Fibroblast of skin of right biceps (primary cell): Measurements from ENCODE around the gene PCIF1.

Experiments used
- DNase-seq: peaks from one replicate; pipeline ENCODE4 v3.0.0-alpha.2; 2013

The PCIF1 gene

DNA sequence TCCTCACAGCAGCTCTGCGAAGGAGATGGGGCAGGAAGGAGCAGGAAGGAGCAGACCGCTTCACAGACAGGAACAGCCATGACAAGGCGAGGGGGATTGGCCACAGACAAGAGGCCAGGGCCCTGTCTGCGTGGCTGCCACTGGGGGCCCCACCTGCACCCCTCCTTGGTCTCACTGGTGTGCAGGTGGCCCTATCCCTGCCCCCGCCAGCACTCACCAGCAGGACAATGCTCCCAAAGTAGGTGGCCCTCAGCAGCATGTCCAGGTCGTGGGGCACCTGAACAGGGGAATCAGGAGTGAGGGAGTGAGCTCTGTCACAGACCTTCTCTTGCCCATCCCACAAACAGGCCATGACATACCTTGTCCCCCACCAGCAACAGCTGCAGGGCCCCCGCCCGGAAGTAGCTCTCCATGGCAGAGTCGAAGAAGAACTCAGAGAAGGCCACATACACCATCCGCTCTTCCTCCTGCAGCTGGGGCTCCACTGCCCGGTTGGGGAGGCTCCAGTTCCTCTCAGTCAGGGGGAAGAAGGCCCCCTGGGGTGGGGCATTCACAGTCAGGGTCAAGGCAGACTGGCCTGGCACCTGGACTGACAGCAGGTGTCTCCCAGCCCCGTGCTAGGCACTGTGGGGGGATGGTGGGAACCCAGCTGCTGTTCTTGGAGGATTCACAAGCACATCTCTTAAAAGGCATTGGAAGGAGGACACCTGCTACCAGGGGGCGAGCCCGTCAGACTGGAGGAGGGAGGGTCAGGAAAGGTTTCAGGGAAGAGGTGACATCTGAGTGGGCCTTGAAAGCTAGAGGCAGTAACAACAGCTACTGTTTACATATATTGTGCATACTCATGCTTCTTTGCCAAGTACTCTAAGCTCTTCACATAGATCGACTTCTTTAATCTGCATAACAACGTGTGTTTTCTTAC is 29.6 kb upstream of the PCIF1 start:
- no peak for DNase-seq

DNA sequence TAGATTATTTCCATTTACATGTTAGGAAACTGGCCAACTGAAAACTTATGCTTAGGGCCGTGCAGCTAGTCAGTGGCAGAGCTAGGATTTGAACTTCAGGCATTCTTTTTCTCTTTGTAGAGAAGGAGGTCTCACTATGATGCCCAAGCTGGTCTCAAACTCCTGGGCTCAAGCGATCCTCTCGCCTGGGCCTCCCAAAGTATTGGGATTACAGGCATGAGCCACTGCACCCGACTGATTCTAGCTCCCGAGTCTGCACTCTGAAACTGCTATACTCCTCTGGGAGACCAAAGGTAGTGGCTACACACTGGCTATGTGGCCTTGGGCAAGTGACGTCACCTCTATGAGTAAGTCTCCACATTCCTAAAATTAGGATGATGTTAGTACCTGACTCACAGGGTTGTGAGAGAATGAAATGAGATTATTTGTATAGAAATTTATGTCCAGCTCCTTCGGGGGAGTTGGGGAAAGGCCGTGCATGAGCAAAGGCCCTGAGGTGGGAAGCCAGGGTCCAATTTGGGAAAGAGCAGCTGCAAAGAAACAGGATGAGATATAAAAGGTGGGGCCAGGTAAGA is 28.9 kb upstream of the PCIF1 start:
- DNase-seq: peak; percentile 78

DNA sequence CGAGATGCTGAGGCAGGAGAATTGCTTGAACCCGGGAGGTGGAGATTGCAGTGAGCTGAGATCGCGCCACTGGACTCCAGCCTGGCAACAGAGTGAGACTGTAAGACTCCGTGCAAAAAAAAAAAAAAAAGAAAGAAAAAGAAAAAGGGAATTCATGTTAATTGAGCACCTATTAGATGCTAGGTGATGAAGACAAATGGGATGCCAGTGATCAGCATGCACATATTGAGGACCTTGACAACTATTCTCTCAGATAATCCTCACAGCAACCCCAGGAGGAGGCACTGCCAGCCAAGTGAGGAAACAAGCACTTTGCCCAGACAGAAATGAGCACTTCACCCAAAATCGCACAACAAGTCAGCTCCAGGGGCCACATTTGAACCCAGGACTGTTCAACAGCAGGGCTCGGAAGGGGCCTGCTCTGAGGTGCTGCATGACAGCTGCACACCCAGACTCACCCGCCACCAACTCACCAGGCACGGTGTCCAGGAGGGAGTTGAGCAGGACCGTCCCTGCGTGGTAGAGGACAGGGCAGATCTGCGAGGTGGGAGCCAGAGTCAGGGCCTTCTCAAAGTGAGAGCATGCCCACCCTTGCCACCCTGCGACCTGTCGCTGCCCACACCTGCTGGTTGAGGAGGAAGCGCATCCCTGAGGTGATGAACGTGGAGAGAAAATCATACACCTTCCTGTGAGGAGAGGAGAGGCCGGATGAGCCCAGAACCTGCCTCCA is 27.1 kb upstream of the PCIF1 start:
- no peak for DNase-seq

DNA sequence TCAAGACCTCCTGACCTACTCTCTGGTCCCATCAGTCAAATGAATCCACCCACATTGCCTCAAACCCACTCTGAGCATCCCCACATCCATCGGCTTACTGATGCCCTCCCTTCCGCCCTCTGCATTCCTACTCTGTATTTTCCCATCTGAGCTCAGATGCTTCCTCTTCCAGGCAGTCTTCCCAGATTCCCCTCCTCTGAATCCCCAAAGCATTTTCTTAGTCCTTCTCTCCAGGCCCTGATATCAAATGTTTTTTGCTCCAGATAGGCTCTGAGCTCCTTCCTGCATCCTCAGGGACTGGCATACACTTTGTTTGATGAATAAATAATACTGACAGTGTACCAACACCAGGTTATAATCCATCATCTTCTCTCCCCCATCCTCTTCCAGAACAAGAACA is 26.4 kb upstream of the PCIF1 start:
- no peak for DNase-seq

DNA sequence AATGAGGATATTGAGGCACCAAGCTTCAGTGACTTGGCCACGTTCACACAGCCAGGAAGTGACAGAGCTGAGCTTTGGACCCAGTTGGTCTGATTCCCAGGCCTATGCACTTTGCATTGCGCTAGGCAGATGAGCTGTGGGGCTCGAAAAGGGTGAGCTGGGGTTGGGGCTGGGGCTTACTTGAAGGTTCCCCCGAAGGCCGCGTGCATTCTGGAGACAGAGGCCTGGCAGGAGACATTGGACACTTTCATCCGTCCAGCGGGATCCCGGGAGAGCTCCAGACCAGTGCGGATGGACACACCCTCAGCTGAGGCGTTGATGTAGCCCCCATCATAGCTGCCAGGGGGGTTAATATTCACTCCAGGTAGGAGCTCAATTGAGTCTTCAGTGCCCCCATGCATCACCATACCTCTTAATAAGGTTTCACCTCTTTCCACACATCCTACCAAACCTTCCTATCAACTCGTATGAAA is 25.1 kb upstream of the PCIF1 start:
- no peak for DNase-seq

DNA sequence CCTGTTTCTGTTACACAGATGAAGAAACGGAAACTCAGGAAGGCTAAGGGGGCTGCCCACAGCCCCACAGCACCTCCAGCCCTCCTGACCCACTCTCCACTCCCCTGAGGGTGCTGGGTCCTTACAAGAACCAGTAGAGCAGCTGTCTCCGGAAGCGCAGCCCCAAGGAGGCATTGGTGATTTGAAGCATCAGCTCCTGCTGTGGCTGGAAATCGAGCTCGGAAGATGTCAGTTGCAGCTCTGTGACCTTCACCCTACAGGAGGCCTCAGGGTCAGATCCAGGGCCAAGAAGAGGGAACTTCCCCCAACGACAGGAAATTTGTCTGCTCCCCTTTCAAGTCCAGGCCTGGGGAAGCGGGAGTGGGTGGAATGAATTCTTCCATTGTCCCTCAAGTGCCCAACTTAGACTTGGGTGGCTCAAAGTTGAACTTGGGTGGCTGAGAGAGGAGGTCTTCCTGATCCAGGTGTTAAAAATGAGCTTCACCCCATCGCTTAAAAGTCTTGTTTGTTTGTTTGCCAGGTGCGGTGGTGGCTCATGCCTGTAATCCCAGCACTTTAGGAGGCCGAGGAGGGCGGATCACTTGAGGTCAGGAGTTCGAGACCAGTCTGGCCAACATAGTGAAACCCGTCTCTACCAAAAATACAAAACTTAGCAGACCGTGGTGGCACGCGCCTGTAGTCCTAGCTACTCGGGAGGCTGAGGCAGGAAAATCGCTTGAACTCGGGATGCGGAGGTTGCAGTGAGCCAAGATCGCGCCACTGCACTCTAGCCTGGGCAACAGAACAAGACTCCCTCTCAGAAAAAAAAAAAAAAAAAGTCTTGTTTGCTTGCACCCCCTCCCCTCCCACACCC is 24.4 kb upstream of the PCIF1 start:
- no peak for DNase-seq

DNA sequence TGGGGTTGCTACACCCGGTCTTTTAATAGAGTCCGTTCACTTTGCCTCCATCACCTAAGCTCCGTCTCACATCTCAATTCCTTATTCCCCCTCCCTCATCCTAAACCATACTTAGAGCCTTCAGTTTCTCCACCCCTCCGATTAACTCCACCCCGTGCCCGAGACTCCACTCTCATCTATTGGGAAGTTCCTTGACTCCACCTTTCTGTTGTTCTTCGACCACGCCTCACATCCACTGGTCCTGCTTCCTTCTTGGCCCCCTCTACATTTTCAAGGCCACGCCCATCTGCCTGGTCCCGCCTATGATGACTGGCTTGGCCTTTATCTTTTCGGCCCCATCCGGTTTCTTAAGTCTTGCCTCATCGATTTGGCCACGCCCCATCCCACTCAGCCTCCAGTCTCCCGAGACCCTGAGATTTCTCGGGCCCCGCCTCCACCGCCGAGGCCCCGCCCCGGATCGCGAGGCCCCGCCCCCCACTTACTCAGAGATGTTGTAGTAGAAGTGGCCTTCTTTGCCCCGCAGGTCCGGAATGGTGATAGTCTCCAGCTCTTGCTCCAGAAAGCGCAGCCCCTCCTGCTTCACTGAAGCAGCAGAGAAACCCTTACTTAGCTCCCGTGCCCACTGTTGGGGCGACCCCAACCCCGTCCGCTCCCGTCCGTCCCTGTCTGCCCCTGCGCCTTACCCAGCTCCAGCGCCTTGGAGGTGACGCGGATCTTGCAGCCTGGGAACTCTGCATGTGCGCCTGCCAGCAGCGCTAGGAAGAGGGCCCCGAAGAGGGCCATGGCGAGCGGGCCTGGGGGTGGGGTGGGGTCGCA is 23.6 kb upstream of the PCIF1 start:
- DNase-seq: peak; percentile 100

DNA sequence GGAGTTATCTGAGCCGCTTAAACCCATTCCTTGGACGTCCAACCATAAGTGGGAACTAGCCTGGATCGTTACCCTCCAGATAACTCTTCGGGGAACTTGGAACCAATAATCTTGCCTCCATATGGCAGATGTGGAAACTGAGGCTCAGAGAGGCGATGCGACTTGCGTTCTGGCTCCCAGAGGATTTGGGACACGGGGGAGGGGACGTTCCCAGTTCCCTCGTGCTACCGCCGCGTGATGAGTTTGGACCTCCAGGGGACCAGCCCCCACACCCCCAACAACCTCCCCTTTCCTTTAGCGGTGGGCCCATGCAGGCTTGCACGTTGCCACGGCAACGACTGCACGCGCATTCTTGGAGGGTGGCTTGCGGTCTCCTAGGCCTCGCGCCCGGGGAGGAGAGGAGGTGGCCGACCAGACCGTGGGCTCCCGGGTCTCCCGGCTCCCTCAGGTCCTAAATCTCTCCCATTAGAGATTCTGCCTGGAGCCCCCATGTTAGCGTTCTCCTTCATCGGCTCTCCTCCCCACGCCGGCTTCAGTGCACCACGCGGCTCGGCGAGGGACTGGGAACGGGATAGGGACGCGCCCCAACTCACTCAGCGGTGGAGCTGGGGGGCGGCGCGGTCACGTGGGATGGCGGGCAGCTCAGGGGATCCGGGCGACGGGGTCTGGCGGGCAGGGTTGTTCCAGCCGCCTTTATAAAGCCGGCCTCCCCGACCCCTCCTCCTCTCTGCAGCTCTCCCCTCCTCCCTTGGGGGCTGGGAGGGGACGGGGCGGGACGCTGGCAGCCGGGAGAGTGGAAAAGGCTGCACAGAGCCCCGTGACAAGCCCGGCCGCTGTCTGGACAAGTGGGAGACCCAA is 22.8 kb upstream of the PCIF1 start, which contains the start of gene PLTP:
Gene PLTP (minus strand): TSS at position 670 of the 858 bp plus-strand sequence. CDS start 703 bp downstream, outside the sequence.
- DNase-seq: peak; percentile 84

DNA sequence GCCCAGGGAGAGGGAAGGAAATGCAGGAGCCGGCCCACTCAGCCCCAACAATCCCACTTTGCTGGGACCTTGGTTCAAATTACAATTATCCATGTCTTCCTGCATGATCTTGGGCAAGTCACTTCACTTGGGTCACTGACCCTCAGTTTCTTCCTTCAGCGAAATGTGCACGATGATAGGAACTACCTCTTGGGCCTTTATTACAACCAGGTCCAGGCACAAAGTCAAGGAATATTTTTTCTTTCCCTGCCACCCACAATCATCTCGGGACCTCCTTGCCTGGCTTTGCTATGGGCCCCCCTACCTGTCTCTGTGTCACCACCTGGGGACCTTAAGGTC is 22.2 kb upstream of the PCIF1 start:
- no peak for DNase-seq

DNA sequence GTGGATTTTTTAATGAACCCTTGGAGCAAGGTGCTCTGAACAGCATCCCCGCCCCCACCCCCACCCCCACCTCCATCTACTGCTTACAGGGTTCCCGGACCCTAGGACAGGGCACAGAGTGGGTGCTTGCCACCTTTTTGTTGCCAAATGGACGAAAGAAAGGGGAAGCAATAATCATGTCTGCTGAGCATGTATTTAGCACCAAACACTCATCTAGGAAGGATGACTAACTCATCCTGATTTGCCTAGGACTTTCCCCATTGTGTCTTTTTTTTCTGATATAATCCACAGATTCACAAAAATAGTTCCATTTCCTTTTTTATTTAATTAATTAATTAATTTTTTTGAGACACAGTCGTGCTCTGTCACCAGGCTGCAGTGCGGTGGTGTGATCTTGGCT is 21.4 kb upstream of the PCIF1 start:
- DNase-seq: no peak

DNA sequence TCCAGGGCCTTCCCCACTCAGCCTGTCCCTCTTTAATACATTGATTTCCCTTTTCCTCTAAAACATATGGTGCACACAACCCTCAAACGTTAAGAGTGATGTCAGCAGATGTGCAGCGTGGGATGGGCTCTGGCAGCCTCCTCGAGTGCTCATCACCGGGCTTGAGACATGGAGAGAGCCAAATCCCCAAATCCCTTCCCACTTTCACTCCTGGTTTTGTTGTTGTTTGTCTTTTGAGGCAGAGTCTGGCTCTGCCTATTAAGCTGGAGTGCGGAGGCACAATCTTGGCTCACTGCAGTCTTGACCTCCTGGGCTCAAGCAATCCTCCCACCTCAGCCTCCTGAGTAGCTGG is 16.7 kb upstream of the PCIF1 start:
- peak; percentile 18 for DNase-seq

DNA sequence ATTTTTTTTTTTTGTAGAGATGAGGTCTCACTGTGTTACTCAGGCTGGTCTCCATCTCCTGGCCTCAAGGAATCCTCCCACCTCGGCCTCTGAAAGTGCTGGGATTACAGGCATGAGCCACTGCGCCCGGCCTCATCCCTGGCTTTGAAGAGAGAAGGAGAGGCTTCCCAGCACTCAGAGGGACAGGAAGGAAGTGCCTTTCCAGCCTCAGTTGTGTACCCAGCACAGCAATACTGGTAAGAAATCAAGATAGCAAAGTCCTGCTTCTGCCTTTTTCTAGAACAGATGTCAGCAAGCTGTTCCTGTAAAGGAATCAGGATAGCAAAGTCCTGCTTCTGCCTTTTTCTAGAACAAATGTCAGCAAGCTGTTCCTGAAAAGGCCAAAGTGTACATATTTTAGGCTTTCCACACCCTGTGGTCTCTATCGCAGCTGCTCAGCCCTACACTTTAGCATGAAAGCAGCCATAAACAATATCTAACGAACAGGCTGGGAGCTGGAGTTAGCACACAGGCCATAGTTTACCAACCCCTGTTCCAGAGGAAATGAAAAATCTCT is 16.2 kb upstream of the PCIF1 start:
- no peak for DNase-seq

DNA sequence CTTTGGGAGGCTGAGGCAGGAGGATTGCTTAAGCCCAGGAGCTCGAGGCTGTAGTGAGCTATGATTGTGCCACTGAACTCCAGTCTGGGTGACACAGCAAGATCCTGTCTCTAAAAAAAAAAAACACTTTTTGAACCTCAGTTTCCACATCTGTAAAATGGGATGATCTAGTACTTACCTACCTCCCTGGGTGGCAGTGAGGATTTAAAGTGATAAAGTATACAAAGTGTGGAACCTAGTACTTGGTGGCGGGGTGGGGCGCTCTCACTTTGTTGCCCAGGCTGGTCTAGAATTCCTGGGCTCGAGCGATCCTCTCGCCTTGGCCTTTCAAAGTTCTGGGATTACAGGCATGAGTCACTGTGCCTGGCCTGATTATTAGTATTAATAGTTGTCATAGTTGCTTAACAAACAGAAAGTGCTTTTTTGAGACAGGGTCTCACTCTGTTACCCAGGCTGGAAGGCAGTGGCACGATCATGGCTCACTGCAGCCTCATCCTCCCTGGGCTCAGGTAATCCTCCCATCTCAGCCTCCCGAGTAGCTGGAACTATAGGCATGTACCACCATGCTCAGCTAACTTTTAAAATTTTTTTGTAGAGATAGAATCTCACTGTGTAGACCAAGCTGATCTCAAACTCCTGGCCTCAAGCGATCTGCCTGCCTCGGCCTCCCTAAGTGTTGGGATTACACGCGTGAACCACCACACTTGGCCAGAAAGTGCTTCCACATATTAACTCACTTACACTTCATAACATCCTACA is 15.5 kb upstream of the PCIF1 start:
- DNase-seq: no peak

DNA sequence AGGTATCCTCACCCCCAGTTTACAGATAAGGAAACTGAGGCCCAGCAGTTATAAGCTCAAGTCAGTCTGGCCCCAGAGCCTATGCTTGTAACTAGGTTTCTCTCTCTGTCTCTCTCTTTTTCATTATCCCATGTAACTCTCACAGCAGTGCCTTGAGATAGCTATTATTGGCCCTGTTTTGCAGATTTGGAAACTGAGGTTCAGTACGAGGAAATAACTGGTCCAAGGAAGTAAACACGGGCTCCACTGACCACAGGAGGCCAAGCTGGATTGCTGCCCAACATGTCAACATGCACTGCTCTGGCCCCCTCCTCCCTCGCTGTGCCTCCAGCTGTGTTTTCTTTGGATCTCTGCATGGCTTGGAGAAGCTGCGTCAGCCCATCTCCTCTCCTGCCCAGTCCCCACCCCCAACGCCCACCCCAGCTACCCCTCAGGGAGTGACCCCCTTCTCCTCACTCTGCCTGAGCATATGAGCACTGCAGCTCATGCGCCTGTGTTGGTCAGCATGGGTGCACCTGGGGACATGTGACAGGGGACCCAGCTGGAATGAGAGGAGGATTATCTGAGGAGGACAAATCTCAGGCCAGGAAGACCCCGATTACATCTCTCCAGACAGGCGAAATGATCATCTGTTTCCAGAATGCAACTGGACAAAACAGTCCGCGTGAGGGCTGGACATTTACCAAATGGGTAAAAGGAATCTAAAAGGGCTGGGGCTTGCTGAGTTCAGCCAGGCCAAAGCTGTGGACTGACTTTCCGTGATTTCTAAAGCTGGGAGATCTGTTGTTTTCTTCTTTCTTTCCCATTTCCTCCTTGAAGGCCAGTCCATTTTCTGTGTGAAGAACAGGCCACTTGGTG is 14.7 kb upstream of the PCIF1 start:
- DNase-seq: peak; percentile 35

DNA sequence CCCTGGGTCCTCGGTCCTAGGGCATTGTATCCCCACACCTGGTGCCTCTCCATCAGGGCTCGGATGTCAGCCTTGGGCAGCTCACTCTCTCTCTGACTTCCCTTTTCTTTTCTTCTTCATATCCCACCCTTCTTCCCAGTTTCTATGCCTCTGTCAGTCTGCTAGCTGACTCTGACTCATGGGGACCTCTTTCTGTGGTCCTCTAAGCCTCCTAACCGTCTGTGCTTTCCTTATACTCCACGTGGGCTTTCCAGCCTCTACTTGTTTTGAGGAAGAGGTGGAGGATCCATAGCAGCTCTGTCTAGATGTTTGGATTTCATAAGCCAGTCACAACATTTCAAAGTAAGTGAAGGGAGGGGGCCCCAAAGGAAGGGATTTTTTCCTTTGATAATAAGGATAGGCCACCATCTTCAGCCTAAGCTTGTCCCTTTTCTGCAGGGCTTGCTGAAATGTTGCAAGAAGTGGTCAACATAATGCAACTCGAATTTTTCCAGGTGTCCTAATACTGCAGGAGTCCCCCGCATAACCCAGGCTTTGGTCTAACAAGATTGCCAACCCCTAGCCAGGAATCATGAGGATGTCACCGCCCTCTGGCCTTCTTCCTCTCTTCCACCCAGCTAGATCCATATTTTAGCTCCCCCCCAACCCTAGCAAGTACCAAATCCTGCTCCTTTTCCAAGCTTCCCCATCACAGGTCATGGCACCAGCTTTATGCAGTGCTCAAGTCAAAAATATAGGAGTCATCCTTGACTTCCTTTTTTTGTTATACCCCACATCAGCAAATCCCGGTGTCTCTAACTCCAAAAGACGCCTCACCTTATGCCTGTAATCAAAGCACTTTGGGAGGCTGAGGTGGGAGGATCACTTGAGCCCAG is 13.8 kb upstream of the PCIF1 start:
- no peak for DNase-seq

DNA sequence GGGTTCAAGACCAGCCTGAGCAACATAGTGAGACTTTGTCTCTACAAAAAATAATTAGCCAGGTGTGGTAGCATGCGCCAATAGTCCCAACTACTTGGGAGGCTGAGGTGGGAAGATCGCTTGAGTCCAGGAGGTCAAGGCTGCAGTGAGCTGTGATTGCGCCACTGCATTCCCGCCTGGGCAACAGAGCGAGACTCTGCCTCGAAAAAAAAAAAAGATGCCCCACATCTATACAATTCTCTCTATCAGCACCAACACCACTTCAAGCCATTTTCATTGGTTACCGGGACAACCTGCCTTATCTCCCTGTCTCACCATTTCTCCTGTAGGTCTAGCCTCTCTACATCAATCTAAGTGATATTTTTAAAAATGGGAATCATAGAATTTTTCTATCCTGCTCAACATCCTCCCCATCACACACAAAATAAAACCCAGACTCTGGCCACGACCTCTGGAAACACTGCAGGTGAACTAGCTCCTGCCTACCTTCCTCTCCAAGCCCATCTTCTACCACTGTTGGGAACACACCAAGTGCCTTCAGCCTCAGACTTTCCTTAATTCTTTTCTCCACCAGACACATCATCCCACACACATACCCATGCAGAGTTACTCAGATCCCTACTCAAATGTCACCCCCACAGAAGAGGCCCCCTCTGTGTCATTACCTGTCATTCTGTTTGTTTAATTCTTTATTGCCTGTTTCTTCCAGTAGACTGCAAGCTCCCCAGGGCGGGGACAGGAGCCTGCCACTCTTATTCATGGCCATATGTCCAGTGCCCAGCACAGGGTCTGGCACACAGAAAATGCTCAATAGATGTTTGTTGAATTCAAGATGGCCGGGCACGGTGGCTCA is 12.9 kb upstream of the PCIF1 start:
- DNase-seq: no peak
